Measurements from ENCODE around the gene UBE4B. TPM values are rescaled to one million over a fixed set of nuclear protein-coding genes. Genes with fewer than 3 reads are reported as not detected.
"Not testable (repeated sequence)": the region's sequence is repeated elsewhere in the genome, so short reads cannot be mapped to it uniquely, and the experiment has no call there.

The UBE4B gene
- total RNA-seq, 1 donor from 2014 or later = 52.5 TPM

- DNase-seq (ENCODE audit: extremely low read depth, low read depth, low spot score) = no peak
These were observed 175.1 kb downstream of the UBE4B start for GRCh38 chr1:10207810-10208209.

GRCh38 chr1:10208537-10208936, 175.8 kb downstream of the UBE4B start:
- DNase-seq (ENCODE audit: extremely low read depth, low read depth, low spot score) = no peak

- DNase-seq (ENCODE audit: extremely low read depth, low read depth, low spot score) = no peak
These were observed 176.8 kb downstream of the UBE4B start for GRCh38 chr1:10209590-10209904.

GRCh38 chr1:10209905-10210810, 177.4 kb downstream of the UBE4B start, which contains the start of gene KIF1B:
Gene KIF1B, plus strand, starts transcription at chr1:10210570. Its CDS starts 21,759 bp downstream, at chr1:10232329.
- DNase-seq (ENCODE audit: extremely low read depth, low read depth, low spot score) = no peak

- DNase-seq (ENCODE audit: extremely low read depth, low read depth, low spot score) = peak; percentile 78
These were observed 178.4 kb downstream of the UBE4B start for GRCh38 chr1:10210841-10211804.

- DNase-seq (ENCODE audit: extremely low read depth, low read depth, low spot score) = no peak
These were observed 179.2 kb downstream of the UBE4B start for GRCh38 chr1:10211805-10212410.

- no peak for DNase-seq (ENCODE audit: extremely low read depth, low read depth, low spot score)
These were observed 179.7 kb downstream of the UBE4B start for GRCh38 chr1:10212476-10212875.

- no peak for DNase-seq (ENCODE audit: extremely low read depth, low read depth, low spot score)
These were observed 180.5 kb downstream of the UBE4B start for GRCh38 chr1:10213186-10213705.

GRCh38 chr1:10216090-10216749, 183.5 kb downstream of the UBE4B start:
- no peak for DNase-seq (ENCODE audit: extremely low read depth, low read depth, low spot score)

GRCh38 chr1:10217748-10218441, 185.1 kb downstream of the UBE4B start:
- no peak for DNase-seq (ENCODE audit: extremely low read depth, low read depth, low spot score)

- DNase-seq (ENCODE audit: extremely low read depth, low read depth, low spot score) = no peak
These were observed 187.4 kb downstream of the UBE4B start for GRCh38 chr1:10220200-10220599.

GRCh38 chr1:10220657-10221056, 187.9 kb downstream of the UBE4B start:
- DNase-seq (ENCODE audit: extremely low read depth, low read depth, low spot score) = not testable (repeated sequence)

GRCh38 chr1:10225573-10225972, 192.8 kb downstream of the UBE4B start:
- no peak for DNase-seq (ENCODE audit: extremely low read depth, low read depth, low spot score)

- DNase-seq (ENCODE audit: extremely low read depth, low read depth, low spot score) = no peak
These were observed 195.8 kb downstream of the UBE4B start for GRCh38 chr1:10228528-10228927.

- DNase-seq (ENCODE audit: extremely low read depth, low read depth, low spot score) = no peak
These were observed 197.1 kb downstream of the UBE4B start for GRCh38 chr1:10229903-10230302.

Other genes starting within 250 kb of the UBE4B start
- 120 and 149 TPM in 2 replicates for gene CLSTN1, start 209.0 kb upstream of the UBE4B start, total RNA-seq
- gene CTNNBIP1, start 122.7 kb upstream of the UBE4B start, total RNA-seq = 58.3 and 69.6 TPM in 2 replicates
- gene LZIC, start 89.6 kb upstream of the UBE4B start, total RNA-seq = 16.9 and 24.3 TPM in 2 replicates
- gene NMNAT1, start 89.5 kb upstream of the UBE4B start, total RNA-seq = 6.6 and 8.9 TPM in 2 replicates
- 0.68 TPM in 1 of 2 replicates, not detected in the other for gene RBP7, start 35.7 kb upstream of the UBE4B start, total RNA-seq
- 37.7 and 42.1 TPM in 2 replicates for gene KIF1B, start 177.6 kb downstream of the UBE4B start, total RNA-seq